GM12878 (cell line): ENCODE results near the gene FERMT2. TPM values are rescaled to one million over a fixed set of nuclear protein-coding genes. Genes with fewer than 3 reads are reported as not detected.
"Not testable (repeated sequence)": the region's sequence is repeated elsewhere in the genome, so short reads cannot be mapped to it uniquely, and the experiment has no call there.

Source experiments
- ATAC-seq: fragments of 200-7000 bp; cut with Tn5 transposase; 3 replicates; pipeline ENCODE4 v1.9.1; 2020; ENCODE audit warnings: mild to moderate bottlenecking, moderate library complexity
- BruUV-seq: library from RNA; stranded (reverse); fragments of 400-500 nt; replicated peaks from 2 replicates; lab custom pipeline; 2021; lab: Mats Ljungman, UMichigan
- CTCF ChIA-PET: fragments of 300-600 bp; sonication (Branson Sonifier 250); formaldehyde crosslinking; extraction: SDS; loops from one replicate; lab custom pipeline; 2021; ENCODE audit warnings: inconsistent platforms; lab: Yijun Ruan, JAX
- POLR2A ChIA-PET: fragments of 350-600 bp; formaldehyde crosslinking; extraction: SDS; loops from one replicate; lab custom pipeline; 2021; ENCODE audit warnings: inconsistent platforms; lab: Charles Lee
- RAD21 ChIA-PET: fragments of 300-600 bp; sonication (Branson Sonifier 250); formaldehyde crosslinking; loops from one replicate; lab custom pipeline; 2023; ENCODE audit warnings: antibody characterized with exemption; ENCODE audit not compliant: unreplicated experiment; lab: Charles Lee
- SMC1A ChIA-PET: fragments of 300-600 bp; sonication (Branson Sonifier 250); formaldehyde crosslinking; loops from one replicate; lab custom pipeline; 2023; ENCODE audit not compliant: unreplicated experiment, uncharacterized antibody; lab: Charles Lee
- DNase-seq: peaks from one replicate; pipeline ENCODE4 v3.0.0-alpha.2; 2011; ENCODE audit warnings: low read depth, low spot score
- FAIRE-seq: peaks from 3 replicates; lab custom pipeline; 2011; peaks lifted over from hg19 to GRCh38; lab: Jason Lieb, UNC
- H2AFZ ChIP-seq: 2 replicates; pipeline ENCODE4 v1.6.0; 2011; ENCODE audit warnings: low read depth, low read length, control low read depth; ENCODE audit not compliant: control insufficient read depth
- H3K27ac ChIP-seq: 2 replicates; pipeline ENCODE4 v1.5.1; 2011; ENCODE audit warnings: control low read depth; ENCODE audit not compliant: control insufficient read depth, insufficient read depth
- H3K27me3 ChIP-seq, 2 experiments: replicated peaks in 1 of 2; 2 replicates each; pipeline versions ENCODE4 v1.6.0 to v1.6.1; 2011; ENCODE audit warnings: low read length in 1 of 2; ENCODE audit not compliant: control insufficient read depth in 2 of 2, insufficient read depth in 2 of 2
- H3K36me3 ChIP-seq, 2 experiments: 2 replicates each; pipeline ENCODE4 v1.5.1; 2011; ENCODE audit warnings: low read length in 1 of 2; ENCODE audit not compliant: control insufficient read depth in 2 of 2, insufficient read depth in 2 of 2
- H3K4me1 ChIP-seq: 2 replicates; pipeline ENCODE4 v1.6.1; 2011; ENCODE audit warnings: mild to moderate bottlenecking, low read length, moderate library complexity, mixed read lengths; ENCODE audit not compliant: control insufficient read depth, insufficient read depth
- H3K4me2 ChIP-seq: 2 replicates; pipeline ENCODE4 v1.6.0; 2011; ENCODE audit warnings: control low read depth; ENCODE audit not compliant: control insufficient read depth, insufficient read depth
- H3K4me3 ChIP-seq: fragments of 200-600 bp; sonication (generic); 2 replicates; pipeline ENCODE4 v1.5.1; 2016
- H3K79me2 ChIP-seq: 2 replicates; pipeline ENCODE4 v1.6.0; 2011; ENCODE audit warnings: low read length; ENCODE audit not compliant: control insufficient read depth, insufficient read depth
- H3K9ac ChIP-seq: 2 replicates; pipeline ENCODE4 v1.8.0; 2011; ENCODE audit warnings: low read length, control low read depth, mixed read lengths; ENCODE audit not compliant: control insufficient read depth, insufficient read depth
- H3K9me3 ChIP-seq: replicated peaks from 3 replicates; pipeline ENCODE4 v1.5.1; 2011; ENCODE audit warnings: mild to moderate bottlenecking, low read length; ENCODE audit not compliant: control insufficient read depth, insufficient read depth
- H4K20me1 ChIP-seq: 2 replicates; pipeline ENCODE4 v1.6.0; 2011; ENCODE audit not compliant: control insufficient read depth, insufficient read depth
- NFYA ChIP-seq: IDR thresholded peaks from 2 replicates; pipeline ENCODE4 v1.6.1; 2011; ENCODE audit warnings: low read depth, mild to moderate bottlenecking, low read length, improper control_type of control experiment, borderline replicate concordance
- WGBS: methylation state at CpG from one replicate; pipeline ENCODE4 v1.1.6; 2016; ENCODE audit warnings: low lambda C conversion rate; ENCODE audit not compliant: insufficient replicate concordance, insufficient coverage; ENCODE audit errors: missing lambda C conversion rate; 5-methylcytosine and 5-hydroxymethylcytosine counted together
- in situ Hi-C: fragments of 300-500 bp; cut with MboI; formaldehyde crosslinking; loops from 9 replicates; pipeline ENCODE4 v1.14.3; 2018; ENCODE audit warnings: mixed read lengths
- intact Hi-C: fragments of 100-400 bp; cut with micrococcal nuclease; formaldehyde crosslinking; loops from one replicate; pipeline ENCODE4 v1.14.2; 2022; ENCODE audit not compliant: unreplicated experiment
- polyA plus RNA-seq, 11 experiments: library from polyadenylated mRNA; depleted of rRNA in 4 of 11; unstranded in 6 of 11; stranded (reverse) in 5 of 11; fragments of >200 nt; fragmentation: Nextera tagmentation in 4 of 11; fragmentation: Illumina TruSeq in 1 of 11; extraction: Ambion mirVana in 4 of 11; extraction: Trizol in 1 of 11; gene quantifications; 1 replicate in 1 of 11; 2 replicates in 10 of 11; pipeline versions ENCODE4 v1.2.1 to v1.2.3, GENCODE V29; 2011 to 2016; ENCODE audit warnings: inconsistent platforms in 2 of 11, missing spikeins in 2 of 11, low read depth in 1 of 11
- total RNA-seq, 4 experiments: library from RNA; depleted of rRNA in 3 of 4; stranded (reverse); fragments of >200 nt in 3 of 4; fragmentation: Illumina TruSeq in 1 of 4; extraction: Trizol in 1 of 4; gene quantifications; 2 replicates each; pipeline versions ENCODE4 v1.2.1 to v1.2.3, GENCODE V29; 2013 to 2021

Gene FERMT2
- total and polyA plus RNA-seq, 10 of the 15 experiments (the other 5 are each of a cell fraction or from before 2014, with no cell fraction given): 4.9 to 35.5 (median 19.5) TPM

DNA sequence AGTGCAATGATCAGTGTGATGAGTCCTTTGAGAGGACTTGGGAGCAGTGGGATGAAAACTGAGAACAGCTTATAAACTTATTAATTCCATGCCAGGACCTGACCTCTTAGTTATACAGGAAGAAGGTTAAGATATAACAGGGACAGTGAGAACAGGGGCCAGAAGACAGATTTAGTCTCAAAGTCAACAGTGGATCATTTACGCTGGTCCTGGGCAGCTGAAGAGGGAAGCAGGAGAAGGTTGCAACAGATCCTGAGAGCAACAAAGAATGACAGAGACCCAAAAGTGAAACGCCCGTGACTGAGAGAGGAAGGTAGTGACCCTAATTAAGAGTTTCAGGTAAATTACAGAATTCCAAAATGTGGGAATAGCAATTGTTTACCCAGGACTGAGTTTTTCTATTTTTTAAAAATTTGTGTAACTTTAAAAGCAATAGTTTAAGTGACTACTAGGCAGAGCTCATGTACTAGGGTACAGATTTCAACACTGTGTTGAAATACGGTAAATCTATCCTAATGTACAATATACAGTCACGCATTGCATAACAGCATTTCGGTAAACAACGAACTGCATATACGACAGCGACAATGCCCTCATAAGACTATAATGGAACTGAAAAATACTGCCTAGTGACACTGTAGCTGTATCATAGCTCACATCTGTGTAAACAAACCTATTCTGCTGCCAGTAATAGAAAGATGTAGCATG lies 81.8 kb downstream of the FERMT2 start:
- ATAC-seq (no peak), FAIRE-seq (no peak), DNase-seq (no peak)
- no peak overlapping the region for H3K9ac ChIP-seq
- ChIA-PET CTCF (interaction anchor here (0.8 to 1.1 kb wide), 2 partner anchors 9 to 873 kb away, joined by 3 read pairs; no protein-coding TSS in a partner anchor), SMC1A (interaction anchor here (0.6 to 1.5 kb wide), 2 partner anchors 16 to 185 kb away, joined by 3 read pairs; no protein-coding TSS in a partner anchor), RAD21 (interaction anchor here (0.6 kb wide), 1 partner anchor 323 kb away, joined by 3 read pairs; no protein-coding TSS in a partner anchor), POLR2A (interaction anchor here (0.6 kb wide), 1 partner anchor 430 kb away, joined by 5 read pairs; no protein-coding TSS in a partner anchor)
- H3K4me1 ChIP-seq: no peaks in the 10 kb centered on the region
- in situ Hi-C loops: no loop called here
- no peaks in the 10 kb centered on the region for H3K79me2 ChIP-seq
- TF ChIP-seq NFYA: no peak
- no peaks in the 10 kb centered on the region for H3K36me3 ChIP-seq
- no peaks in the 10 kb centered on the region for H3K27me3 ChIP-seq
- no peak overlapping the region for H3K4me2 ChIP-seq
- 83% methylated on average over 9 of the region's 9 CpGs for WGBS
- intact Hi-C loops: no loop called here
- no peak overlapping the region for H3K4me3 ChIP-seq
- H3K9me3 ChIP-seq: no peaks in the 10 kb centered on the region
- BruUV-seq: no TSS peak
- no peak overlapping the region for H2AFZ ChIP-seq
- no peak overlapping the region for H3K27ac ChIP-seq
- no peaks in the 10 kb centered on the region for H4K20me1 ChIP-seq

DNA sequence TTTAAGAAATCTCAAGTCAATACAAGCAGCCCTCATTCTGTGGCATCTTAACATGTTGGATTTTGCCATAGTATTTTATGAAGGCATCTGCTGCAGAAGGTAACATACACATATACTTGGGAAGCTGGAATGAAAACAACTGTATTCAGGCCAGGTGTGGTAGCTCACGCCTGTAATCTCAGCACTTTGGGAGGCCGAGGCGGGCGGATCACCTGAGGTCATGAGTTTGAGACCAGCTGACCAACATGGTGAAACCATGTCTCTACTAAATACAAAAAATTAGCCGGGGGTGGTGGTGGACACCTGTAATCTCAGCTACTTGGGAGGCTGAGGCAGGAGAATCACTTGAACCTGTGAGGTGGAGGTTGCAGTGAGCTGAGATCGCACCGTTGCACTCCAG lies 86.0 kb downstream of the FERMT2 start:
- POLR2A ChIA-PET, FAIRE-seq, in situ Hi-C loops: not testable (repeated sequence)

More for the DNA sequence above, 86.0 kb downstream of the FERMT2 start:
- BruUV-seq, CTCF ChIA-PET, H3K27me3 ChIP-seq, H3K79me2 ChIP-seq, H3K4me3 ChIP-seq, H4K20me1 ChIP-seq, ATAC-seq, H3K4me2 ChIP-seq, H3K36me3 ChIP-seq, H3K4me1 ChIP-seq, H3K9me3 ChIP-seq, SMC1A ChIA-PET, H2AFZ ChIP-seq, RAD21 ChIA-PET, DNase-seq, intact Hi-C loops, H3K9ac ChIP-seq, H3K27ac ChIP-seq: not testable (repeated sequence)
- 89% methylated on average over 7 of the region's 7 CpGs for WGBS
